ENCODE results near the gene MRPL41. TPM values are rescaled to one million over a fixed set of nuclear protein-coding genes. Genes with fewer than 3 reads are reported as not detected.
"Not testable (repeated sequence)": the region's sequence is repeated elsewhere in the genome, so short reads cannot be mapped to it uniquely, and the experiment has no call there.

The MRPL41 gene
- polyA plus RNA-seq, 4 donors: 33.7 to 166 (median 109) TPM

- DNase-seq; H3K4me1 ChIP-seq (ENCODE audit: control insufficient read depth in 3 of 3, insufficient read depth in 2 of 3, low read depth in 1 of 3, low read length in 2 of 3); H3K4me3 ChIP-seq (ENCODE audit: low read depth in 1 of 3, low read length in 3 of 3); H3K27ac ChIP-seq (ENCODE audit: low read depth in 1 of 3, low read length in 2 of 3); H3K27me3 ChIP-seq (ENCODE audit: control insufficient read depth in 3 of 3, insufficient read depth in 3 of 3, low read length in 3 of 3); FAIRE-seq; H3K9me3 ChIP-seq (ENCODE audit: control insufficient read depth in 2 of 2, insufficient read depth in 1 of 2, low read depth in 1 of 2, low read length in 1 of 2): not testable (repeated sequence)
- peaks cover 0 to 13% (median 0%) of the 10 kb centered on the region in 3 donors for H3K36me3 ChIP-seq (ENCODE audit: control insufficient read depth in 3 of 3, insufficient read depth in 2 of 3, low read depth in 1 of 3, low read length in 3 of 3)
- 86 to 90% (median 90%) methylated on average over 13 of the region's 13 CpGs for WGBS, 3 donors
Observed at GRCh38 chr9:137518661-137519459, 32.8 kb upstream of the MRPL41 start.

- FAIRE-seq: no peak
- H3K9me3 ChIP-seq (ENCODE audit: control insufficient read depth in 2 of 2, insufficient read depth in 1 of 2, low read depth in 1 of 2, low read length in 1 of 2): no peaks in the 10 kb centered on the region
- H3K4me3 ChIP-seq (ENCODE audit: low read depth in 1 of 3, low read length in 3 of 3): no peak overlapping the region
- H3K27ac ChIP-seq (ENCODE audit: low read depth in 1 of 3, low read length in 2 of 3): no peak overlapping the region
- WGBS, 3 donors: 78 to 85% (median 79%) methylated on average over 10 of the region's 10 CpGs
- peaks cover 0 to 13% (median 0%) of the 10 kb centered on the region in 3 donors for H3K36me3 ChIP-seq (ENCODE audit: control insufficient read depth in 3 of 3, insufficient read depth in 2 of 3, low read depth in 1 of 3, low read length in 3 of 3)
- DNase-seq: no peak
- H3K4me1 ChIP-seq (ENCODE audit: control insufficient read depth in 3 of 3, insufficient read depth in 2 of 3, low read depth in 1 of 3, low read length in 2 of 3): no peaks in the 10 kb centered on the region
- H3K27me3 ChIP-seq (ENCODE audit: control insufficient read depth in 3 of 3, insufficient read depth in 3 of 3, low read length in 3 of 3): no peaks in the 10 kb centered on the region
Observed at GRCh38 chr9:137519553-137519952, 32.1 kb upstream of the MRPL41 start.

- H3K9me3 ChIP-seq (ENCODE audit: control insufficient read depth in 2 of 2, insufficient read depth in 1 of 2, low read depth in 1 of 2, low read length in 1 of 2): no peaks in the 10 kb centered on the region
- no peak overlapping the region for H3K27ac ChIP-seq (ENCODE audit: low read depth in 1 of 3, low read length in 2 of 3)
- no peak for DNase-seq
- peaks cover 0 to 13% (median 0%) of the 10 kb centered on the region in 3 donors for H3K36me3 ChIP-seq (ENCODE audit: control insufficient read depth in 3 of 3, insufficient read depth in 2 of 3, low read depth in 1 of 3, low read length in 3 of 3)
- no peaks in the 10 kb centered on the region for H3K27me3 ChIP-seq (ENCODE audit: control insufficient read depth in 3 of 3, insufficient read depth in 3 of 3, low read length in 3 of 3)
- no peaks in the 10 kb centered on the region for H3K4me1 ChIP-seq (ENCODE audit: control insufficient read depth in 3 of 3, insufficient read depth in 2 of 3, low read depth in 1 of 3, low read length in 2 of 3)
- FAIRE-seq: no peak
- H3K4me3 ChIP-seq (ENCODE audit: low read depth in 1 of 3, low read length in 3 of 3): no peak overlapping the region
- WGBS, 3 donors: 85 to 88% (median 87%) methylated on average over 30 of the region's 30 CpGs
Observed at GRCh38 chr9:137520614-137521404, 30.9 kb upstream of the MRPL41 start.

GRCh38 chr9:137521405-137521985 is 30.2 kb upstream of the MRPL41 start:
- FAIRE-seq: no peak

GRCh38 chr9:137522746-137523455 is 28.8 kb upstream of the MRPL41 start:
- no peak for FAIRE-seq
- H3K27ac ChIP-seq (ENCODE audit: low read depth in 1 of 3, low read length in 2 of 3): no peak overlapping the region
- H3K27me3 ChIP-seq (ENCODE audit: control insufficient read depth in 3 of 3, insufficient read depth in 3 of 3, low read length in 3 of 3): no peaks in the 10 kb centered on the region
- H3K4me1 ChIP-seq (ENCODE audit: control insufficient read depth in 3 of 3, insufficient read depth in 2 of 3, low read depth in 1 of 3, low read length in 2 of 3): no peaks in the 10 kb centered on the region
- DNase-seq: no peak
- H3K9me3 ChIP-seq (ENCODE audit: control insufficient read depth in 2 of 2, insufficient read depth in 1 of 2, low read depth in 1 of 2, low read length in 1 of 2): no peaks in the 10 kb centered on the region
- no peak overlapping the region for H3K4me3 ChIP-seq (ENCODE audit: low read depth in 1 of 3, low read length in 3 of 3)
- 94% methylated on average over 36 of the region's 36 CpGs for WGBS, 3 donors
- peaks cover 0 to 13% (median 0%) of the 10 kb centered on the region in 3 donors for H3K36me3 ChIP-seq (ENCODE audit: control insufficient read depth in 3 of 3, insufficient read depth in 2 of 3, low read depth in 1 of 3, low read length in 3 of 3)

More at GRCh38 chr9:137521405-137521985, 30.2 kb upstream of the MRPL41 start:
- Histone ChIP-seq H3K27me3 (ENCODE audit: control insufficient read depth in 3 of 3, insufficient read depth in 3 of 3, low read length in 3 of 3) (no peaks in the 10 kb centered on the region), H3K4me3 (ENCODE audit: low read depth in 1 of 3, low read length in 3 of 3) (no peak overlapping the region), H3K9me3 (ENCODE audit: control insufficient read depth in 2 of 2, insufficient read depth in 1 of 2, low read depth in 1 of 2, low read length in 1 of 2) (no peaks in the 10 kb centered on the region), H3K36me3 (ENCODE audit: control insufficient read depth in 3 of 3, insufficient read depth in 2 of 3, low read depth in 1 of 3, low read length in 3 of 3) (peaks cover 0 to 13% (median 0%) of the 10 kb centered on the region in 3 donors), H3K4me1 (ENCODE audit: control insufficient read depth in 3 of 3, insufficient read depth in 2 of 3, low read depth in 1 of 3, low read length in 2 of 3) (no peaks in the 10 kb centered on the region), H3K27ac (ENCODE audit: low read depth in 1 of 3, low read length in 2 of 3) (no peak overlapping the region)
- no peak for DNase-seq
- 86 to 91% (median 90%) methylated on average over 18 of the region's 18 CpGs for WGBS, 3 donors

- WGBS, 3 donors: 95 to 97% (median 97%) methylated on average over 33 of the region's 33 CpGs
- peaks cover 0 to 13% (median 0%) of the 10 kb centered on the region in 3 donors for H3K36me3 ChIP-seq (ENCODE audit: control insufficient read depth in 3 of 3, insufficient read depth in 2 of 3, low read depth in 1 of 3, low read length in 3 of 3)
- FAIRE-seq (no peak), DNase-seq (no peak)
- no peaks in the 10 kb centered on the region for H3K27me3 ChIP-seq (ENCODE audit: control insufficient read depth in 3 of 3, insufficient read depth in 3 of 3, low read length in 3 of 3)
- no peak overlapping the region for H3K27ac ChIP-seq (ENCODE audit: low read depth in 1 of 3, low read length in 2 of 3)
- no peak overlapping the region for H3K4me3 ChIP-seq (ENCODE audit: low read depth in 1 of 3, low read length in 3 of 3)
- no peaks in the 10 kb centered on the region for H3K9me3 ChIP-seq (ENCODE audit: control insufficient read depth in 2 of 2, insufficient read depth in 1 of 2, low read depth in 1 of 2, low read length in 1 of 2)
- H3K4me1 ChIP-seq (ENCODE audit: control insufficient read depth in 3 of 3, insufficient read depth in 2 of 3, low read depth in 1 of 3, low read length in 2 of 3): no peaks in the 10 kb centered on the region
Observed at GRCh38 chr9:137524161-137524980, 27.3 kb upstream of the MRPL41 start.

- WGBS, 3 donors: 36 to 71% (median 53%) methylated on average over 5 of the region's 5 CpGs
- FAIRE-seq: no peak
- no peaks in the 10 kb centered on the region for H3K4me1 ChIP-seq (ENCODE audit: control insufficient read depth in 3 of 3, insufficient read depth in 2 of 3, low read depth in 1 of 3, low read length in 2 of 3)
Observed at GRCh38 chr9:137524981-137525317, 26.7 kb upstream of the MRPL41 start.

More at GRCh38 chr9:137524981-137525317, 26.7 kb upstream of the MRPL41 start:
- H3K27me3 ChIP-seq (ENCODE audit: control insufficient read depth in 3 of 3, insufficient read depth in 3 of 3, low read length in 3 of 3): no peaks in the 10 kb centered on the region
- no peak overlapping the region for H3K27ac ChIP-seq (ENCODE audit: low read depth in 1 of 3, low read length in 2 of 3)
- peaks cover 0 to 8% (median 0%) of the 10 kb centered on the region in 3 donors for H3K36me3 ChIP-seq (ENCODE audit: control insufficient read depth in 3 of 3, insufficient read depth in 2 of 3, low read depth in 1 of 3, low read length in 3 of 3)
- no peaks in the 10 kb centered on the region for H3K9me3 ChIP-seq (ENCODE audit: control insufficient read depth in 2 of 2, insufficient read depth in 1 of 2, low read depth in 1 of 2, low read length in 1 of 2)
- DNase-seq: no peak
- H3K4me3 ChIP-seq (ENCODE audit: low read depth in 1 of 3, low read length in 3 of 3): no peak overlapping the region
